GM23248 (cell line): ENCODE measurements around the gene CHRM2. TPM values are rescaled to one million over a fixed set of nuclear protein-coding genes. Genes with fewer than 3 reads are reported as not detected.

Experiments used
- DNase-seq: peaks from one replicate; pipeline ENCODE4 v3.0.0-alpha.2; 2015
- H2AFZ ChIP-seq: fragments of 200-600 bp; sonication (generic); 2 replicates; pipeline ENCODE4 v1.6.1; 2016; ENCODE audit warnings: antibody characterized with exemption
- H3F3A ChIP-seq: fragments of 200-600 bp; sonication (generic); 2 replicates; pipeline ENCODE4 v1.6.1; 2016; ENCODE audit warnings: mild to moderate bottlenecking, antibody characterized with exemption, mixed run types; ENCODE audit not compliant: insufficient read depth
- H3K27ac ChIP-seq: fragments of 200-600 bp; sonication (generic); 2 replicates; pipeline ENCODE4 v1.5.1; 2016; ENCODE audit warnings: mild to moderate bottlenecking
- H3K27me3 ChIP-seq: fragments of 200-600 bp; sonication (generic); replicated peaks from 2 replicates; pipeline ENCODE4 v1.6.1; 2016; ENCODE audit warnings: mild to moderate bottlenecking; ENCODE audit not compliant: insufficient read depth
- H3K36me3 ChIP-seq: fragments of 200-600 bp; sonication (generic); 2 replicates; pipeline ENCODE4 v1.6.1; 2016; ENCODE audit warnings: low read depth, mild to moderate bottlenecking
- H3K4me1 ChIP-seq: fragments of 200-600 bp; sonication (generic); 2 replicates; pipeline ENCODE4 v1.6.1; 2016; ENCODE audit warnings: mild to moderate bottlenecking; ENCODE audit not compliant: insufficient read depth
- H3K4me2 ChIP-seq: fragments of 200-600 bp; sonication (generic); one replicate; pipeline ENCODE4 v1.6.1; 2016; ENCODE audit warnings: mild to moderate bottlenecking; ENCODE audit not compliant: unreplicated experiment
- H3K4me3 ChIP-seq: fragments of 200-600 bp; sonication (generic); 2 replicates; pipeline ENCODE4 v1.5.1; 2016; ENCODE audit warnings: mild to moderate bottlenecking
- H3K79me2 ChIP-seq: fragments of 200-600 bp; sonication (generic); 2 replicates; pipeline ENCODE4 v1.6.1; 2016; ENCODE audit warnings: mild to moderate bottlenecking; ENCODE audit not compliant: insufficient read depth
- H3K9ac ChIP-seq: fragments of 200-600 bp; sonication (generic); 2 replicates; pipeline ENCODE4 v1.6.1; 2016; ENCODE audit warnings: mild to moderate bottlenecking
- H3K9me2 ChIP-seq: fragments of 200-600 bp; sonication (generic); 2 replicates; pipeline ENCODE4 v1.6.1; 2016; ENCODE audit warnings: mixed run types, mild to moderate bottlenecking, moderate library complexity; ENCODE audit not compliant: insufficient read depth
- H3K9me3 ChIP-seq: fragments of 200-600 bp; sonication (generic); one replicate; pipeline ENCODE4 v1.6.1; 2017; ENCODE audit warnings: low read depth
- H4K20me1 ChIP-seq: fragments of 200-600 bp; sonication (generic); 2 replicates; pipeline ENCODE4 v1.6.0; 2016; ENCODE audit not compliant: insufficient read depth
- EZH2 ChIP-seq: fragments of 200-600 bp; sonication (generic); IDR thresholded peaks from 2 replicates; pipeline ENCODE4 v1.6.1; 2018; ENCODE audit warnings: antibody characterized with exemption, mild to moderate bottlenecking; ENCODE audit not compliant: insufficient read depth, poor library complexity, severe bottlenecking
- EZH2phosphoT487 ChIP-seq: fragments of 200-600 bp; sonication (generic); IDR thresholded peaks from 2 replicates; pipeline ENCODE4 v1.6.1; 2018; ENCODE audit warnings: antibody characterized with exemption, moderate library complexity, mild to moderate bottlenecking, low read depth; ENCODE audit not compliant: insufficient read depth
- WGBS, 2 experiments: methylation state at CpG; one replicate each; pipeline ENCODE4 v1.1.6; 2015 to 2017; ENCODE audit warnings: low lambda C conversion rate in 2 of 2, low coverage in 1 of 2; ENCODE audit errors: missing lambda C conversion rate in 2 of 2; 5-methylcytosine and 5-hydroxymethylcytosine counted together
- in situ Hi-C: fragments of 300-500 bp; cut with MboI; formaldehyde crosslinking; loops from 2 replicates; pipeline ENCODE4 v1.15.0; 2020
- polyA plus RNA-seq: library from polyadenylated mRNA; unstranded; fragments of >200 nt; fragmentation: Nextera tagmentation; extraction: Ambion mirVana; gene quantifications from 2 replicates; pipeline ENCODE4 v1.2.1, GENCODE V29; 2016
- total RNA-seq: library from RNA; depleted of rRNA; stranded (reverse); fragments of >200 nt; shearing (Covaris generic); gene quantifications from 2 replicates; pipeline ENCODE4 v1.2.3, GENCODE V29; 2014

CHRM2 gene
- total and polyA plus RNA-seq, 2 experiments from 2014 or later: 1.8 to 3.7 TPM

DNA sequence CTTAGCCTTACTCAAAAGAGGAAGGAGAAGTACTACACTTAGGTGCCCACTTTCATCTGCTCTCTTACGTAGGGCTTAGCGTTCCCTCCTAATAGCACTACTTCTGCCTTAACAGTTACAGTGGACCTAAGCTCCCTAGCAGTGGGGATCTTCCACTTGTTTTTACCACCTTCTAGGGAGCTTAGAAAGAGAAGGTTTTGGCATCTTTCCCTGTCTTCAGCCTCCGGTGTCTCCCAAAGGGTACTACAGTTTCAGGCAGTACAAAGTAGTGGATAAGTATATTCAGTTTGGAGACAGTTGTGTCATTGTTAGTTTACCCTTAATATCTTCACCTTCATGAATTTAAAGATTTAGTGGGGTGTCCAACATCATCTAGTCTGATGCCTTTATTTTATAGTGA lies 14.6 kb downstream of the CHRM2 start:
- Histone ChIP-seq H3K4me1 (no peaks in the 10 kb centered on the region), H3F3A (no peaks in the 10 kb centered on the region), H3K36me3 (no peaks in the 10 kb centered on the region), H3K27me3 (no peaks in the 10 kb centered on the region), H3K9me2 (no peaks in the 10 kb centered on the region), H3K27ac (no peak overlapping the region), H3K4me3 (no peak overlapping the region), H4K20me1 (no peaks in the 10 kb centered on the region), H3K9me3 (no peaks in the 10 kb centered on the region), H3K79me2 (no peaks in the 10 kb centered on the region), H3K4me2 (no peak overlapping the region), H3K9ac (no peak overlapping the region), H2AFZ (no peak overlapping the region)
- no peak for TF ChIP-seq EZH2
- TF ChIP-seq EZH2phosphoT487: no peak
- 67 to 81% methylated on average over 3 of the region's 3 CpGs for WGBS, 2 experiments
- in situ Hi-C loops: no loop called here
- DNase-seq: peak; percentile 12

DNA sequence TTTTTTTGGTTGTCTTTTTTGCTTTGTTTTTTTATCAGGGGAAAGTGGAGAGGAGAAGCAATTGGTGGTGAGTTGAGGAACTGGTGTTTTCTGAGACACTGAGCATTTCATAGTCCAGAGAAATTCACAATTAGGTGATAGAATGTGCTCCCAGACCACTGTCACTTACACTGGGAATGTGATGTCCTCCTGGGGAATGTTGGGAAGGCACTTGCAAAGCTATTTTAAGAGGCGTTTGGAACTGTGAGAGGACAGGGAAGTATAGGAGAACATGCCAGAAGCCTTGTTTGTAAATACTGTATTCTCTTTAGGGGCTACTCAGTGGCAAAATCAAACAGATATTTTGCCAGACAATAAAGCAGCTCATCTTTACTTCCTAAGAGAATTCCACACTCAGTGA lies 16.0 kb downstream of the CHRM2 start:
- Histone ChIP-seq H2AFZ (no peak overlapping the region), H3K27me3 (no peaks in the 10 kb centered on the region), H3F3A (no peaks in the 10 kb centered on the region), H3K27ac (no peak overlapping the region), H3K79me2 (no peaks in the 10 kb centered on the region), H3K9me3 (no peaks in the 10 kb centered on the region), H3K9ac (no peak overlapping the region), H3K4me1 (no peaks in the 10 kb centered on the region), H3K36me3 (no peaks in the 10 kb centered on the region), H4K20me1 (no peaks in the 10 kb centered on the region), H3K4me3 (no peak overlapping the region), H3K9me2 (no peaks in the 10 kb centered on the region), H3K4me2 (no peak overlapping the region)
- WGBS, 2 experiments: 22 to 25% methylated on average over 1 of the region's 1 CpG
- no peak for TF ChIP-seq EZH2
- TF ChIP-seq EZH2phosphoT487: no peak
- in situ Hi-C loops: no loop called here
- no peak for DNase-seq

DNA sequence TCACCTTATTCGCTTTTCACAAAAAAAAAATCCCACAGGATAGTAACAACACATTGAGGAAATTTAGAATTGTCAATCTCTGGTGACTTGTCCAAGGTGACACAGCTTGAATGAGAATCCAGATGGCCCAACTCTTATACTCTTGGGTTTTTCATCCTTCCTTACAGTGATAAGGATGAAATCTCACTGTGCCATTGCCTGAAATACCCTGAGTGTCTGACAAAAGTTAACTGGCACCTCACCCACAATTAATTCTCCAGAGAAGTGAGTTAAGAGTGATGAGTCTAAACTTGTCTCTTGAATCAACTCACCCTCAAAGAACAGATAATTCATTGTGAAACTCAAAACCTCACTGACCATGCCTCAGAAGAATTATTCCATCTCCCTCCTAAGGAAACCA lies 18.9 kb downstream of the CHRM2 start:
- no peak overlapping the region for H2AFZ ChIP-seq
- no peak overlapping the region for H3K27ac ChIP-seq
- H3F3A ChIP-seq: no peaks in the 10 kb centered on the region
- no peaks in the 10 kb centered on the region for H4K20me1 ChIP-seq
- H3K4me1 ChIP-seq: no peaks in the 10 kb centered on the region
- in situ Hi-C loops: no loop called here
- no peaks in the 10 kb centered on the region for H3K79me2 ChIP-seq
- H3K9me2 ChIP-seq: no peaks in the 10 kb centered on the region
- no peaks in the 10 kb centered on the region for H3K27me3 ChIP-seq
- H3K9me3 ChIP-seq: no peaks in the 10 kb centered on the region
- H3K9ac ChIP-seq: no peak overlapping the region
- H3K4me3 ChIP-seq: no peak overlapping the region
- H3K4me2 ChIP-seq: no peak overlapping the region
- WGBS, 2 experiments: 59 to 62% methylated on average over 1 of the region's 1 CpG
- no peaks in the 10 kb centered on the region for H3K36me3 ChIP-seq
- TF ChIP-seq EZH2phosphoT487: no peak
- TF ChIP-seq EZH2: no peak
- DNase-seq: no peak

DNA sequence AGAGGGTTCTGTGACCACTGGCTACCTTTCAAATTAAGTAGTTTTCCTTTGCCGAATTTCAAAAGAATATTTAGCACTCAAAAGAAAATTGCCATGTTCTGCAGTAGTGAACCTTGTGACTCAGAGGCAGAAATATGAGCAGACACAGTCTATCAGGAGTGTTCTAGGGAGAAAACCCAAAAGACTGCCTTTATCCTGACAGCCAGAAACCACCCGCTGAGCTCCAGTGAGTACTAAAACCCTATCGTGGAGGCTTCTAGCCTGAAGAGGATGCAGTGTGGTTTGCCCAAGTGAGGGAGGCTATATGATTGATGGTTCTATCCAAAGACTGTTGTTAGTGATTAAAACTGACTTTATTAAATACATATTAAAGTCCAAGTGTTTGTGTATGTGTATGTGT lies 21.9 kb downstream of the CHRM2 start:
- Histone ChIP-seq H3K9me2 (no peaks in the 10 kb centered on the region), H4K20me1 (no peaks in the 10 kb centered on the region), H2AFZ (0 out of 2 replicates have a peak overlapping the region, but pooled peaks have one; percentile 26), H3K4me2 (no peak overlapping the region), H3F3A (no peaks in the 10 kb centered on the region), H3K9ac (no peak overlapping the region), H3K27ac (no peak overlapping the region), H3K36me3 (no peaks in the 10 kb centered on the region), H3K4me3 (no peak overlapping the region), H3K9me3 (no peaks in the 10 kb centered on the region), H3K27me3 (no peaks in the 10 kb centered on the region), H3K4me1 (no peaks in the 10 kb centered on the region), H3K79me2 (no peaks in the 10 kb centered on the region)
- in situ Hi-C loops: no loop called here
- 7 to 11% methylated on average over 3 of the region's 3 CpGs for WGBS, 2 experiments
- TF ChIP-seq EZH2phosphoT487 (no peak), EZH2 (no peak)
- DNase-seq: peak; percentile 37

DNA sequence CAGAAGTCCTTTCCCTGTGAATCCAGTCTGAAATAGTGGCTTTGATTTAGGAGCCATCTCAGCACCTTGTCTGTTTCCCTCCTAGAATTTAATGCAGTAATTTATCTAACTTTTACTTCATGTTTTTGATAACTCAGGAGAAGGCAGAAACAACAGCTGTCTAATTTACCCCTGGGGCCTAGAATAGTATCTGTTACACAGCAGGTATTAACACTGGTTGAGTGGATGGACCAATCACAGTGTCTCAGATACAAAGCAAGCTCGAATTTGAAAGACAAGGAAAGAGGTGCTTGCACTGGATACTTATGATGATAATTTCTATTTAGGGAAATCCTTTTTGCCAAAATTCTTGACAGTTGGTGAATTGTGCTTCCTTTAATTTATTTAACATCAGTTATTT lies 23.4 kb downstream of the CHRM2 start:
- no peak for TF ChIP-seq EZH2
- TF ChIP-seq EZH2phosphoT487: no peak
- no peak overlapping the region for H2AFZ ChIP-seq
- no peaks in the 10 kb centered on the region for H3K36me3 ChIP-seq
- no peaks in the 10 kb centered on the region for H3K79me2 ChIP-seq
- no peak overlapping the region for H3K4me2 ChIP-seq
- WGBS, 2 experiments: 21 to 26% methylated on average over 1 of the region's 1 CpG
- in situ Hi-C loops: no loop called here
- H3F3A ChIP-seq: no peaks in the 10 kb centered on the region
- no peaks in the 10 kb centered on the region for H3K4me1 ChIP-seq
- no peaks in the 10 kb centered on the region for H3K9me3 ChIP-seq
- DNase-seq: no peak
- H3K27me3 ChIP-seq: no peaks in the 10 kb centered on the region
- H3K9ac ChIP-seq: no peak overlapping the region
- H3K9me2 ChIP-seq: 0 out of 2 replicates have a peak, but pooled peaks cover 4% of the 10 kb centered on the region
- no peaks in the 10 kb centered on the region for H4K20me1 ChIP-seq
- H3K4me3 ChIP-seq: no peak overlapping the region
- no peak overlapping the region for H3K27ac ChIP-seq
